Measurements from ENCODE around the gene FBXO8.
A peak's percentile ranks its signal among the peaks of the same experiment; 100 is the strongest.
"Not testable (repeated sequence)": the region's sequence is repeated elsewhere in the genome, so short reads cannot be mapped to it uniquely, and the experiment has no call there.

The FBXO8 gene

GRCh38 chr4:174282836-174283506 is 496 bp downstream of the FBXO8 start:
- peak; percentile 91 for DNase-seq

- DNase-seq: no peak
Observed at GRCh38 chr4:174281901-174282300, 1.6 kb downstream of the FBXO8 start.

GRCh38 chr4:174281182-174281737 is 2.2 kb downstream of the FBXO8 start:
- DNase-seq: no peak

- DNase-seq: no peak
Observed at GRCh38 chr4:174279433-174280155, 3.9 kb downstream of the FBXO8 start.

- DNase-seq: no peak
Observed at GRCh38 chr4:174278467-174278866, 5.0 kb downstream of the FBXO8 start.

- DNase-seq: no peak
Observed at GRCh38 chr4:174277433-174277832, 6.0 kb downstream of the FBXO8 start.

GRCh38 chr4:174275101-174275500 is 8.4 kb downstream of the FBXO8 start:
- DNase-seq: no peak

GRCh38 chr4:174274436-174274835 is 9.0 kb downstream of the FBXO8 start:
- DNase-seq: no peak

GRCh38 chr4:174273930-174274329 is 9.5 kb downstream of the FBXO8 start:
- DNase-seq: no peak

GRCh38 chr4:174266416-174266815 is 17.1 kb downstream of the FBXO8 start:
- no peak for DNase-seq

- peak; percentile 34 for DNase-seq
Observed at GRCh38 chr4:174265916-174266315, 17.6 kb downstream of the FBXO8 start.

GRCh38 chr4:174263445-174263736 is 20.1 kb downstream of the FBXO8 start:
- no peak for DNase-seq

GRCh38 chr4:174262624-174263444 is 20.6 kb downstream of the FBXO8 start:
- DNase-seq: no peak

- not testable (repeated sequence) for DNase-seq
Observed at GRCh38 chr4:174261432-174261831, 22.0 kb downstream of the FBXO8 start.

- no peak for DNase-seq
Observed at GRCh38 chr4:174260099-174260498, 23.4 kb downstream of the FBXO8 start.

- no peak for DNase-seq
Observed at GRCh38 chr4:174259580-174259979, 23.9 kb downstream of the FBXO8 start.

GRCh38 chr4:174256277-174256713 is 27.2 kb downstream of the FBXO8 start:
- no peak for DNase-seq

GRCh38 chr4:174255786-174256185 is 27.7 kb downstream of the FBXO8 start:
- DNase-seq: no peak

GRCh38 chr4:174255374-174255773 is 28.1 kb downstream of the FBXO8 start:
- DNase-seq: no peak

- DNase-seq: no peak
Observed at GRCh38 chr4:174254613-174255012, 28.9 kb downstream of the FBXO8 start.

- no peak for DNase-seq
Observed at GRCh38 chr4:174252412-174252811, 31.1 kb downstream of the FBXO8 start.

GRCh38 chr4:174248407-174248806 is 35.1 kb downstream of the FBXO8 start:
- peak; percentile 52 for DNase-seq

GRCh38 chr4:174245714-174246113 is 37.8 kb downstream of the FBXO8 start:
- DNase-seq: no peak

GRCh38 chr4:174244441-174244840 is 39.0 kb downstream of the FBXO8 start:
- no peak for DNase-seq

Measured in NCI-H1092 treated with DMSO at 0.1 percent for 48 hours (cell line).